Choroid plexus epithelial cell (primary cell): ENCODE measurements around the gene ANKS4B.
"Not testable (repeated sequence)": the region's sequence is repeated elsewhere in the genome, so short reads cannot be mapped to it uniquely, and the experiment has no call there.

Source experiments
- DNase-seq: peaks from one replicate; pipeline ENCODE4 v3.0.0-alpha.2; 2010; ENCODE audit warnings: low read depth
- H3K4me3 ChIP-seq: 2 replicates; pipeline ENCODE4 v1.5.1; 2011; ENCODE audit warnings: low read depth, mild to moderate bottlenecking, control low read depth, low read length, moderate library complexity
- TF ChIP-seq, protein P1 (sequence below): conservative IDR thresholded peaks from 2 replicates; pipeline ENCODE4 v1.5.1; 2011; ENCODE audit warnings: low read depth, mild to moderate bottlenecking, control low read depth, inconsistent platforms, low read length, moderate library complexity

Gene ANKS4B

DNA sequence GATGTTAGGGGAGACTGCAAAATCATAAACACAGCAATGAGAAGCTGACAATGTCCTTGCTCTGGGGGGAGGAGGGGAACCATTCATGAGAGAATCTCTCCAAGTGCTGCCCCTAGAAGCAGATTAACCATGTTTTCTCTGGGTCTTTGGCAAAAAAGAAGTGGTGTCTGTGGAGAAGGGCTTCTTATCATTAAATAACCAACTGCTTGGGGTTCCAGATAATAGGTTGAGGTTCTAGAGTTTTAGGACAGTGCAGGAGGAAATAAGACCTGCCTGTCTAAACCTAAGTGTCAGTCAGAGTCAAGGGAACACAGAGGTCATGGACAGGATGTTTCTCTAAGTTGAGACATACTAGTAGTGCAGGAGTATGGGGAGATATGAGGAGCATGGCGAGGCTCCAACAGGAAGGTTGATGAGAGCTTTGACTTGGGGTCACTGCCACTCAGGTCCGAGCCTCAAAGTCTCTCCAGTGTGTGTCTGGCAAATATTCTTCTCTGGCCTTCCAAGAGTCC lies 5.1 kb upstream of the ANKS4B start:
- TF ChIP-seq, protein P1, sequence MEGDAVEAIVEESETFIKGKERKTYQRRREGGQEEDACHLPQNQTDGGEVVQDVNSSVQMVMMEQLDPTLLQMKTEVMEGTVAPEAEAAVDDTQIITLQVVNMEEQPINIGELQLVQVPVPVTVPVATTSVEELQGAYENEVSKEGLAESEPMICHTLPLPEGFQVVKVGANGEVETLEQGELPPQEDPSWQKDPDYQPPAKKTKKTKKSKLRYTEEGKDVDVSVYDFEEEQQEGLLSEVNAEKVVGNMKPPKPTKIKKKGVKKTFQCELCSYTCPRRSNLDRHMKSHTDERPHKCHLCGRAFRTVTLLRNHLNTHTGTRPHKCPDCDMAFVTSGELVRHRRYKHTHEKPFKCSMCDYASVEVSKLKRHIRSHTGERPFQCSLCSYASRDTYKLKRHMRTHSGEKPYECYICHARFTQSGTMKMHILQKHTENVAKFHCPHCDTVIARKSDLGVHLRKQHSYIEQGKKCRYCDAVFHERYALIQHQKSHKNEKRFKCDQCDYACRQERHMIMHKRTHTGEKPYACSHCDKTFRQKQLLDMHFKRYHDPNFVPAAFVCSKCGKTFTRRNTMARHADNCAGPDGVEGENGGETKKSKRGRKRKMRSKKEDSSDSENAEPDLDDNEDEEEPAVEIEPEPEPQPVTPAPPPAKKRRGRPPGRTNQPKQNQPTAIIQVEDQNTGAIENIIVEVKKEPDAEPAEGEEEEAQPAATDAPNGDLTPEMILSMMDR: no peak
- H3K4me3 ChIP-seq: no peak overlapping the region
- DNase-seq: no peak

DNA sequence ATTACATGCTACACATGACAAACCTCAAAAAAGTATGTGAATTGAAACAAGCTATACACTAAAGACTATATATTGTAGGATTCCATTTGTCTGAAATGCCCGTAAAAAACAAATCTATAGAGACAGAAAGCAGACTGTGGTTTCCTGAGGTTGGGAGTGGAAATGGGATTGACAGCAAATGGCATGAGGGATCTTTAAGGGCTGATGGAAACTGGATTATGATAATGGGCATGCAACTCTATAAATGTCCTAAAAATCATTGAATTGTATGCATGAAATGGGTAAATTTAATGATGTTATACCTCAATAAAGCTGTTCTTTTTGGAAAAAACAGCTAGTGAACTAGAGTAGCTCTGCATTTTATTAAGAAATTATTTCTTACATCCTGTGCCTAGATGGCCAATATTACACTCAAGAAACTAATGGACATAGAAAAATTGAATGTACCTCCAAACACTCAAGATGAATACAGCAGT lies 416 bp upstream of the ANKS4B start:
- no peak overlapping the region for H3K4me3 ChIP-seq
- TF ChIP-seq, protein P1: no peak
- DNase-seq: no peak

DNA sequence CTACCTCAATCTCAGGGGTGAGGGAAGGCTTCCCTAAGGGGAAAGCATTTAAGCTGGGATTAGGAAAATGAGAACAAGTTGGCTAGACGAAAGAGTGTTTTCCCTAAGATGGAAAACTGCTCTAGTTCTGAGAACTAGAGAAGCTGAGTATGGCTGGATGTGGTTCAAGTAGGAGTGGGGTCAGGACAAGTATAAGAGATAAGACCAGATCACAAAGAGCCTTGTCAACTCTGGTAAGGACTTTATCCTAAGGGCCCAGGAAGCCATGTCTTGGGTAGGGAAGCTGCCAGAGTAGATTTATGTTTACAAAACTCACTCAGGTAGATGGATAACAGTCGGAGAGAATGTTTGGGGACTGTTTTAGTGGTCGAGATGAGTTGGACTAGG lies 1.7 kb downstream of the ANKS4B start:
- TF ChIP-seq, protein P1: no peak
- H3K4me3 ChIP-seq: no peak overlapping the region
- DNase-seq: no peak

DNA sequence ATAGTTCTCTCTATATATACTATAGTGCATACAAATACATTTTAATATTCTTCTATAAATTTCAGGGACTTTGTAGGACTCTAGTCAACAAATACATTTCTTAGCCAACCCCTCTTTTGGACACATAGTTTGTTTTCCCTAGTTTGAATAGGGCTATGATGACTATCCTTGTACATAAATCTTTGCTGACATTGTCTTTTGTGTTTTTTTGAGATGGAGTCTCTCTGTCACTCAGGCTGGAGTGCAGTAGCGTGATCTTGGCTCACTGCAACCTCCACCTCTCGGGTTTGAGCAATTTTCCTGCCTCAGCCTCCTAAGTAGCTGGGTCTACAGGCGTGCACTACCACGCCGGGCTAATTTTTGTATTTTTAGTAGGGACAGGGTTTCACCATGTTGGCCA lies 3.3 kb downstream of the ANKS4B start:
- H3K4me3 ChIP-seq: no peak overlapping the region
- TF ChIP-seq, protein P1: no peak
- no peak for DNase-seq

DNA sequence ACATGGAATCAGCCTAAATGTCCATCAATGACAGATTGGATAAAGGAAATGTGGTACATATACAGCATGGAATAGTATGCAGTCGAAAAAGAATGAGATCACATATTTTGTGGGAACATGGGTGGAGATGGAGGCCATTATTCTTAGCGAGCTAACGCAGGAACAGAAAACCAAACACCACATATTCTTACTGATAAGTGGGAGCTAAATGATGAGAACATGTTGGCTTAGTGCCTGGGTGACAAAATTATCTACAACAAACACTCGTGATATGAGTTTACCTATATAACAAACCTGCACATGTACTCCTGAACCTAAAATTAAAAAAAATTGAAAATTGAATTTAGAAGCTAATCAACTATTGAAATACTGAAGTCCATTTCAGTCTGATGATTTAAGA lies 6.1 kb downstream of the ANKS4B start:
- DNase-seq: no peak
- TF ChIP-seq, protein P1: no peak
- H3K4me3 ChIP-seq: no peak overlapping the region

DNA sequence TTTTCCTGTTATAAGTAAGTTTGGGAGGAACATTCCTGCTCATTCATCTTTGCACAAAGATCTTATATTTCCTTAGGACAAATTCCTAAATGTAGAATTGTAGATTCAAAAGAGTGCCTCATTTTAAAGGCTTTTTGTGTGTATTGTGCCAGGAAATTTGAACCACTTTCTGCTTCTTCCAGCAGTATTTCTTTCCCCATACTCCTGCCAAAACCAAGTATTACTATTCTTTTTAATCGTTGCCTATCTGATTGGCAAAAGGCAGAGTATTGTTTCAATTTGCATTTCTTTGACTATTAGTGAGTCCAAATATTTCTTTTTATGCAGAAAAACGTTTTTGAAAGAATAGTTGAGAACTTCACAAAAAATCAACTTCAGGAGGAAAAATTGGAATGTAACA lies 9.3 kb downstream of the ANKS4B start:
- H3K4me3 ChIP-seq: no peak overlapping the region
- TF ChIP-seq, protein P1: no peak
- DNase-seq: no peak

DNA sequence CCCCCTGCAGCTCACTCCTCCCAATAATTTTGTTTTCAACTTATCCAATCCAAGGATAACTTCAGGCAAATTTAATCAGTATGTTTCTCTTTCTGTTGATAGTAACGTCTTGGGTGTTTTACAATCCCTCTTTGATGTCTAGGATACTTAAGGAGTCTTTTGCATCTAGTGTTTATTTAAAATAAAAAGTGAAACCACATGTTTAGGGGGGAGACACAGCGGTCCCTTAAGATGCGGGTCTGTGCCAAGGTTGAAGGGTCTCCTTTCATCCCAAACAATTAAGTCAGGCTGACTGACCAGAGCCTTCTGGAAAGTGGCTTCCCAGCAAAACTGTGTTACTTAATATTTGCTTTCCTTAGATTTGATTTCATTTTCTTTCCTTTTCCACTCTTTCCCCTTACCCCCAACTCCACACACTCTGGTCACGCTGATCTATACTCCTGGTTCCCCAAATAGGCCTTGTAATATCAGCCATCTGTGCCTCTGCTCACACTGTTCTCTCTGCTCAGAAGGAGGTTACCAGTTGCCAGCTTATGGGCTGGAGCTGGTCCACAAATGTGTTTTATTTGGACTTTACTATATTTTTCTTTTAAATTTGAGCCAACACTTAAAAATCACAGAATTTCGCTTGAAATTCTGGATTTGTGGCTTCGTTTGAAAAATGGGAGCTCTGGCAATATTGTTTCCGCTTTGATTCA lies 11.2 kb downstream of the ANKS4B start:
- DNase-seq: no peak
- TF ChIP-seq, protein P1: no peak
- H3K4me3 ChIP-seq: no peak overlapping the region

DNA sequence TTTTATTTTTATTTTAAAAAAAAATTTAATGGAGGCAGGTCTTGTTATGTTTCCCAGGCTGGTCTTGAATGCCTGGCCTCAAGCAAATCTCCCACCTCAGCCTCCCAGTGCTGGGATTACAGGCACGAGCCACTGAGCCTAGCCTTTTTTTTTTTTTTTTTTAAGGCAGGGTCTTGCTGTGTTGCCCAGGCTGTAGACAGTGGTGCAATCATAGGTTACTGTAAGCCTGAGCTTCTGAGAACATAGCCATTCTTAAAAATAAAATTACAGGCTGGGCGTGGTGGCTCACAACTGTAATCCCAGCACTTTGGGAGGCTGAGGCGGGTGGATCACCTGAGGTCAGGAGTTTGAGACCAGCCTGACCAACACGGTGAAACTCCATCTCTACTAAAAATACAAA lies 14.7 kb downstream of the ANKS4B start:
- DNase-seq, H3K4me3 ChIP-seq: not testable (repeated sequence)
